GM12878 (cell line): ENCODE measurements around the gene TPRN. TPM values are rescaled to one million over a fixed set of nuclear protein-coding genes. Genes with fewer than 3 reads are reported as not detected.

Source experiments
- ATAC-seq: fragments of 200-7000 bp; cut with Tn5 transposase; 3 replicates; pipeline ENCODE4 v1.9.1; 2020; ENCODE audit warnings: mild to moderate bottlenecking, moderate library complexity
- BruUV-seq: library from RNA; stranded (reverse); fragments of 400-500 nt; replicated peaks from 2 replicates; lab custom pipeline; 2021; lab: Mats Ljungman, UMichigan
- CTCF ChIA-PET: fragments of 300-600 bp; sonication (Branson Sonifier 250); formaldehyde crosslinking; extraction: SDS; loops from one replicate; lab custom pipeline; 2021; ENCODE audit warnings: inconsistent platforms; lab: Yijun Ruan, JAX
- POLR2A ChIA-PET: fragments of 350-600 bp; formaldehyde crosslinking; extraction: SDS; loops from one replicate; lab custom pipeline; 2021; ENCODE audit warnings: inconsistent platforms; lab: Charles Lee
- RAD21 ChIA-PET: fragments of 300-600 bp; sonication (Branson Sonifier 250); formaldehyde crosslinking; loops from one replicate; lab custom pipeline; 2023; ENCODE audit warnings: antibody characterized with exemption; ENCODE audit not compliant: unreplicated experiment; lab: Charles Lee
- SMC1A ChIA-PET: fragments of 300-600 bp; sonication (Branson Sonifier 250); formaldehyde crosslinking; loops from one replicate; lab custom pipeline; 2023; ENCODE audit not compliant: unreplicated experiment, uncharacterized antibody; lab: Charles Lee
- DNase-seq: peaks from one replicate; pipeline ENCODE4 v3.0.0-alpha.2; 2011; ENCODE audit warnings: low read depth, low spot score
- FAIRE-seq: peaks from 3 replicates; lab custom pipeline; 2011; peaks lifted over from hg19 to GRCh38; lab: Jason Lieb, UNC
- H2AFZ ChIP-seq: 2 replicates; pipeline ENCODE4 v1.6.0; 2011; ENCODE audit warnings: low read depth, low read length, control low read depth; ENCODE audit not compliant: control insufficient read depth
- H3K27ac ChIP-seq: 2 replicates; pipeline ENCODE4 v1.5.1; 2011; ENCODE audit warnings: control low read depth; ENCODE audit not compliant: control insufficient read depth, insufficient read depth
- H3K27me3 ChIP-seq, 2 experiments: replicated peaks in 1 of 2; 2 replicates each; pipeline versions ENCODE4 v1.6.0 to v1.6.1; 2011; ENCODE audit warnings: low read length in 1 of 2; ENCODE audit not compliant: control insufficient read depth in 2 of 2, insufficient read depth in 2 of 2
- H3K36me3 ChIP-seq, 2 experiments: 2 replicates each; pipeline ENCODE4 v1.5.1; 2011; ENCODE audit warnings: low read length in 1 of 2; ENCODE audit not compliant: control insufficient read depth in 2 of 2, insufficient read depth in 2 of 2
- H3K4me1 ChIP-seq: 2 replicates; pipeline ENCODE4 v1.6.1; 2011; ENCODE audit warnings: mild to moderate bottlenecking, low read length, moderate library complexity, mixed read lengths; ENCODE audit not compliant: control insufficient read depth, insufficient read depth
- H3K4me2 ChIP-seq: 2 replicates; pipeline ENCODE4 v1.6.0; 2011; ENCODE audit warnings: control low read depth; ENCODE audit not compliant: control insufficient read depth, insufficient read depth
- H3K4me3 ChIP-seq: fragments of 200-600 bp; sonication (generic); 2 replicates; pipeline ENCODE4 v1.5.1; 2016
- H3K79me2 ChIP-seq: 2 replicates; pipeline ENCODE4 v1.6.0; 2011; ENCODE audit warnings: low read length; ENCODE audit not compliant: control insufficient read depth, insufficient read depth
- H3K9ac ChIP-seq: 2 replicates; pipeline ENCODE4 v1.8.0; 2011; ENCODE audit warnings: low read length, control low read depth, mixed read lengths; ENCODE audit not compliant: control insufficient read depth, insufficient read depth
- H3K9me3 ChIP-seq: replicated peaks from 3 replicates; pipeline ENCODE4 v1.5.1; 2011; ENCODE audit warnings: mild to moderate bottlenecking, low read length; ENCODE audit not compliant: control insufficient read depth, insufficient read depth
- H4K20me1 ChIP-seq: 2 replicates; pipeline ENCODE4 v1.6.0; 2011; ENCODE audit not compliant: control insufficient read depth, insufficient read depth
- ATF7 ChIP-seq: fragments of 450-650 bp; IDR thresholded peaks from 2 replicates; pipeline ENCODE4 v1.6.1; 2016; ENCODE audit warnings: low read depth, mild to moderate bottlenecking
- BACH1 ChIP-seq: fragments of 450-650 bp; IDR thresholded peaks from 2 replicates; pipeline ENCODE4 v1.6.1; 2017; ENCODE audit warnings: mild to moderate bottlenecking, borderline replicate concordance
- CBFB ChIP-seq: IDR thresholded peaks from 2 replicates; pipeline ENCODE4 v1.6.1; 2016; ENCODE audit warnings: antibody characterized with exemption, low read depth
- ESRRA ChIP-seq: IDR thresholded peaks from 2 replicates; pipeline ENCODE4 v1.6.1; 2012; ENCODE audit warnings: mild to moderate bottlenecking, low read length, improper control_type of control experiment
- EZH2 ChIP-seq: IDR thresholded peaks from 2 replicates; pipeline ENCODE4 v1.6.1; 2012; ENCODE audit warnings: low read depth, mild to moderate bottlenecking, control low read depth, inconsistent platforms, low read length, borderline replicate concordance; ENCODE audit not compliant: control insufficient read depth
- RBBP5 ChIP-seq: fragments of 200-600 bp; sonication (generic); conservative IDR thresholded peaks from 2 replicates; pipeline ENCODE4 v1.6.1; 2016
- SIN3A ChIP-seq: IDR thresholded peaks from 2 replicates; pipeline ENCODE4 v1.6.1; 2012; ENCODE audit warnings: low read depth, low read length, improper control_type of control experiment
- SUZ12 ChIP-seq: fragments of 200-600 bp; sonication (generic); IDR thresholded peaks from one replicate; pipeline ENCODE4 v1.6.1; 2018; ENCODE audit warnings: antibody characterized with exemption, mild to moderate bottlenecking; ENCODE audit not compliant: unreplicated experiment
- TCF12 ChIP-seq: IDR thresholded peaks from 2 replicates; pipeline ENCODE4 v1.6.1; 2011; ENCODE audit warnings: low read depth, mild to moderate bottlenecking, low read length
- WRNIP1 ChIP-seq: IDR thresholded peaks from 2 replicates; pipeline ENCODE4 v1.6.1; 2011; ENCODE audit warnings: low read depth, low read length, improper control_type of control experiment, borderline replicate concordance
- WGBS: methylation state at CpG from one replicate; pipeline ENCODE4 v1.1.6; 2016; ENCODE audit warnings: low lambda C conversion rate; ENCODE audit not compliant: insufficient replicate concordance, insufficient coverage; ENCODE audit errors: missing lambda C conversion rate; 5-methylcytosine and 5-hydroxymethylcytosine counted together
- in situ Hi-C: fragments of 300-500 bp; cut with MboI; formaldehyde crosslinking; loops from 9 replicates; pipeline ENCODE4 v1.14.3; 2018; ENCODE audit warnings: mixed read lengths
- intact Hi-C: fragments of 100-400 bp; cut with micrococcal nuclease; formaldehyde crosslinking; loops from one replicate; pipeline ENCODE4 v1.14.2; 2022; ENCODE audit not compliant: unreplicated experiment
- polyA plus RNA-seq, 11 experiments: library from polyadenylated mRNA; depleted of rRNA in 4 of 11; unstranded in 6 of 11; stranded (reverse) in 5 of 11; fragments of >200 nt; fragmentation: Nextera tagmentation in 4 of 11; fragmentation: Illumina TruSeq in 1 of 11; extraction: Ambion mirVana in 4 of 11; extraction: Trizol in 1 of 11; gene quantifications; 1 replicate in 1 of 11; 2 replicates in 10 of 11; pipeline versions ENCODE4 v1.2.1 to v1.2.3, GENCODE V29; 2011 to 2016; ENCODE audit warnings: inconsistent platforms in 2 of 11, missing spikeins in 2 of 11, low read depth in 1 of 11
- total RNA-seq, 4 experiments: library from RNA; depleted of rRNA in 3 of 4; stranded (reverse); fragments of >200 nt in 3 of 4; fragmentation: Illumina TruSeq in 1 of 4; extraction: Trizol in 1 of 4; gene quantifications; 2 replicates each; pipeline versions ENCODE4 v1.2.1 to v1.2.3, GENCODE V29; 2013 to 2021
- TF ChIP-seq, protein P1 (sequence below): IDR thresholded peaks from 2 replicates; pipeline ENCODE4 v1.6.1; 2012; ENCODE audit warnings: mild to moderate bottlenecking, low read depth, low read length
- TF ChIP-seq, protein P2 (sequence below): fragments of 450-650 bp; IDR thresholded peaks from 2 replicates; pipeline ENCODE4 v1.6.1; 2017; ENCODE audit warnings: mild to moderate bottlenecking
- TF ChIP-seq, protein P3 (sequence below): fragments of 450-650 bp; IDR thresholded peaks from 2 replicates; pipeline ENCODE4 v1.6.1; 2016; ENCODE audit warnings: mild to moderate bottlenecking, moderate library complexity, borderline replicate concordance

Gene TPRN
- total and polyA plus RNA-seq, 10 of the 15 experiments (the other 5 are each of a cell fraction or from before 2014, with no cell fraction given), result 0.18 to 19.5 (median 3.1) TPM

DNA sequence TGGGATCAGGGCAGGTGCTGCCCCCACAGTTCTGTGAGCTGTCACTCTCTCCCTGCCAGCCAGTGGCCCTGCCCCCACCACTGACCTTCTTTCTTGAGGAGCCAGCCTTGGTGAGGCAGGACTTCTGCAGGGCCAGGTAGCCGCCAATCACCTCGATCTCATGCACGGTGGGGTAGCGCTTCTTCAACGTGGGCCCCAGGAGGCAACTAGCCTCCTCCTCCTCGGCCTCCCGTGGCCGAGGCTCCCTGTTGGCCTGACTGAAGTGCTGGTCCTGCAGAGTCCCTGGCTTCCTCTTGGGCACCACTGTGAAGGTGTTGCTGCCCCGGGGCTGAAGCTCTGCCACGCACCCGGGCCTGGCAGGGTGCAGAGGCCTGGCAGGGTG lies 1.6 kb downstream of the TPRN start:
- TF ChIP-seq, protein P1, sequence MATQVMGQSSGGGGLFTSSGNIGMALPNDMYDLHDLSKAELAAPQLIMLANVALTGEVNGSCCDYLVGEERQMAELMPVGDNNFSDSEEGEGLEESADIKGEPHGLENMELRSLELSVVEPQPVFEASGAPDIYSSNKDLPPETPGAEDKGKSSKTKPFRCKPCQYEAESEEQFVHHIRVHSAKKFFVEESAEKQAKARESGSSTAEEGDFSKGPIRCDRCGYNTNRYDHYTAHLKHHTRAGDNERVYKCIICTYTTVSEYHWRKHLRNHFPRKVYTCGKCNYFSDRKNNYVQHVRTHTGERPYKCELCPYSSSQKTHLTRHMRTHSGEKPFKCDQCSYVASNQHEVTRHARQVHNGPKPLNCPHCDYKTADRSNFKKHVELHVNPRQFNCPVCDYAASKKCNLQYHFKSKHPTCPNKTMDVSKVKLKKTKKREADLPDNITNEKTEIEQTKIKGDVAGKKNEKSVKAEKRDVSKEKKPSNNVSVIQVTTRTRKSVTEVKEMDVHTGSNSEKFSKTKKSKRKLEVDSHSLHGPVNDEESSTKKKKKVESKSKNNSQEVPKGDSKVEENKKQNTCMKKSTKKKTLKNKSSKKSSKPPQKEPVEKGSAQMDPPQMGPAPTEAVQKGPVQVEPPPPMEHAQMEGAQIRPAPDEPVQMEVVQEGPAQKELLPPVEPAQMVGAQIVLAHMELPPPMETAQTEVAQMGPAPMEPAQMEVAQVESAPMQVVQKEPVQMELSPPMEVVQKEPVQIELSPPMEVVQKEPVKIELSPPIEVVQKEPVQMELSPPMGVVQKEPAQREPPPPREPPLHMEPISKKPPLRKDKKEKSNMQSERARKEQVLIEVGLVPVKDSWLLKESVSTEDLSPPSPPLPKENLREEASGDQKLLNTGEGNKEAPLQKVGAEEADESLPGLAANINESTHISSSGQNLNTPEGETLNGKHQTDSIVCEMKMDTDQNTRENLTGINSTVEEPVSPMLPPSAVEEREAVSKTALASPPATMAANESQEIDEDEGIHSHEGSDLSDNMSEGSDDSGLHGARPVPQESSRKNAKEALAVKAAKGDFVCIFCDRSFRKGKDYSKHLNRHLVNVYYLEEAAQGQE, result no peak
- TF ChIP-seq ESRRA (no peak), RBBP5 (no peak), TCF12 (no peak), SIN3A (no peak), EZH2 (no peak), ATF7 (no peak), BACH1 (no peak), WRNIP1 (no peak), SUZ12 (no peak), CBFB (no peak)
- TF ChIP-seq, protein P2, sequence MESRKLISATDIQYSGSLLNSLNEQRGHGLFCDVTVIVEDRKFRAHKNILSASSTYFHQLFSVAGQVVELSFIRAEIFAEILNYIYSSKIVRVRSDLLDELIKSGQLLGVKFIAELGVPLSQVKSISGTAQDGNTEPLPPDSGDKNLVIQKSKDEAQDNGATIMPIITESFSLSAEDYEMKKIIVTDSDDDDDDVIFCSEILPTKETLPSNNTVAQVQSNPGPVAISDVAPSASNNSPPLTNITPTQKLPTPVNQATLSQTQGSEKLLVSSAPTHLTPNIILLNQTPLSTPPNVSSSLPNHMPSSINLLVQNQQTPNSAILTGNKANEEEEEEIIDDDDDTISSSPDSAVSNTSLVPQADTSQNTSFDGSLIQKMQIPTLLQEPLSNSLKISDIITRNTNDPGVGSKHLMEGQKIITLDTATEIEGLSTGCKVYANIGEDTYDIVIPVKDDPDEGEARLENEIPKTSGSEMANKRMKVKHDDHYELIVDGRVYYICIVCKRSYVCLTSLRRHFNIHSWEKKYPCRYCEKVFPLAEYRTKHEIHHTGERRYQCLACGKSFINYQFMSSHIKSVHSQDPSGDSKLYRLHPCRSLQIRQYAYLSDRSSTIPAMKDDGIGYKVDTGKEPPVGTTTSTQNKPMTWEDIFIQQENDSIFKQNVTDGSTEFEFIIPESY, result no peak
- TF ChIP-seq, protein P3, sequence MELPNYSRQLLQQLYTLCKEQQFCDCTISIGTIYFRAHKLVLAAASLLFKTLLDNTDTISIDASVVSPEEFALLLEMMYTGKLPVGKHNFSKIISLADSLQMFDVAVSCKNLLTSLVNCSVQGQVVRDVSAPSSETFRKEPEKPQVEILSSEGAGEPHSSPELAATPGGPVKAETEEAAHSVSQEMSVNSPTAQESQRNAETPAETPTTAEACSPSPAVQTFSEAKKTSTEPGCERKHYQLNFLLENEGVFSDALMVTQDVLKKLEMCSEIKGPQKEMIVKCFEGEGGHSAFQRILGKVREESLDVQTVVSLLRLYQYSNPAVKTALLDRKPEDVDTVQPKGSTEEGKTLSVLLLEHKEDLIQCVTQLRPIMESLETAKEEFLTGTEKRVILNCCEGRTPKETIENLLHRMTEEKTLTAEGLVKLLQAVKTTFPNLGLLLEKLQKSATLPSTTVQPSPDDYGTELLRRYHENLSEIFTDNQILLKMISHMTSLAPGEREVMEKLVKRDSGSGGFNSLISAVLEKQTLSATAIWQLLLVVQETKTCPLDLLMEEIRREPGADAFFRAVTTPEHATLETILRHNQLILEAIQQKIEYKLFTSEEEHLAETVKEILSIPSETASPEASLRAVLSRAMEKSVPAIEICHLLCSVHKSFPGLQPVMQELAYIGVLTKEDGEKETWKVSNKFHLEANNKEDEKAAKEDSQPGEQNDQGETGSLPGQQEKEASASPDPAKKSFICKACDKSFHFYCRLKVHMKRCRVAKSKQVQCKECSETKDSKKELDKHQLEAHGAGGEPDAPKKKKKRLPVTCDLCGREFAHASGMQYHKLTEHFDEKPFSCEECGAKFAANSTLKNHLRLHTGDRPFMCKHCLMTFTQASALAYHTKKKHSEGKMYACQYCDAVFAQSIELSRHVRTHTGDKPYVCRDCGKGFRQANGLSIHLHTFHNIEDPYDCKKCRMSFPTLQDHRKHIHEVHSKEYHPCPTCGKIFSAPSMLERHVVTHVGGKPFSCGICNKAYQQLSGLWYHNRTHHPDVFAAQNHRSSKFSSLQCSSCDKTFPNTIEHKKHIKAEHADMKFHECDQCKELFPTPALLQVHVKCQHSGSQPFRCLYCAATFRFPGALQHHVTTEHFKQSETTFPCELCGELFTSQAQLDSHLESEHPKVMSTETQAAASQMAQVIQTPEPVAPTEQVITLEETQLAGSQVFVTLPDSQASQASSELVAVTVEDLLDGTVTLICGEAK, result no peak
- no peak for FAIRE-seq
- no peak overlapping the region for H3K9ac ChIP-seq

More for the DNA sequence above, 1.6 kb downstream of the TPRN start:
- intact Hi-C loops (no loop called here), in situ Hi-C loops (no loop called here)
- no peak overlapping the region for H2AFZ ChIP-seq
- H3K4me2 ChIP-seq, result peak overlapping the region; percentile 54
- WGBS, result 86% methylated on average over 11 of the region's 11 CpGs
- H3K79me2 ChIP-seq, result peaks cover 10% of the 10 kb centered on the region
- no peaks in the 10 kb centered on the region for H3K36me3 ChIP-seq
- POLR2A ChIA-PET, result interaction anchor here (0.8 to 2.5 kb wide), 3 partner anchors 10 to 67 kb away, joined by 3 to 9 read pairs (median 6); partner anchors contain the start of gene SSNA1
- H3K4me1 ChIP-seq, result peaks cover 24% of the 10 kb centered on the region
- no peak for DNase-seq
- no peaks in the 10 kb centered on the region for H3K27me3 ChIP-seq
- CTCF ChIA-PET, result no interaction called here
- no peak overlapping the region for H3K4me3 ChIP-seq
- no peaks in the 10 kb centered on the region for H4K20me1 ChIP-seq
- H3K27ac ChIP-seq, result no peak overlapping the region
- SMC1A ChIA-PET, result interaction anchor here (0.9 to 1.9 kb wide), 3 partner anchors 10 to 50 kb away, joined by 4 to 9 read pairs (median 5); partner anchors contain the start of genes ANAPC2 and SSNA1
- ATAC-seq, result no peak
- H3K9me3 ChIP-seq, result no peaks in the 10 kb centered on the region
- BruUV-seq, result no TSS peak
- RAD21 ChIA-PET, result no interaction called here
